ENCODE data around the gene CAND2. TPM values are rescaled to one million over a fixed set of nuclear protein-coding genes. Genes with fewer than 3 reads are reported as not detected.

The CAND2 gene
- total RNA-seq, 1 experiment from 2014 or later: not detected

DNA sequence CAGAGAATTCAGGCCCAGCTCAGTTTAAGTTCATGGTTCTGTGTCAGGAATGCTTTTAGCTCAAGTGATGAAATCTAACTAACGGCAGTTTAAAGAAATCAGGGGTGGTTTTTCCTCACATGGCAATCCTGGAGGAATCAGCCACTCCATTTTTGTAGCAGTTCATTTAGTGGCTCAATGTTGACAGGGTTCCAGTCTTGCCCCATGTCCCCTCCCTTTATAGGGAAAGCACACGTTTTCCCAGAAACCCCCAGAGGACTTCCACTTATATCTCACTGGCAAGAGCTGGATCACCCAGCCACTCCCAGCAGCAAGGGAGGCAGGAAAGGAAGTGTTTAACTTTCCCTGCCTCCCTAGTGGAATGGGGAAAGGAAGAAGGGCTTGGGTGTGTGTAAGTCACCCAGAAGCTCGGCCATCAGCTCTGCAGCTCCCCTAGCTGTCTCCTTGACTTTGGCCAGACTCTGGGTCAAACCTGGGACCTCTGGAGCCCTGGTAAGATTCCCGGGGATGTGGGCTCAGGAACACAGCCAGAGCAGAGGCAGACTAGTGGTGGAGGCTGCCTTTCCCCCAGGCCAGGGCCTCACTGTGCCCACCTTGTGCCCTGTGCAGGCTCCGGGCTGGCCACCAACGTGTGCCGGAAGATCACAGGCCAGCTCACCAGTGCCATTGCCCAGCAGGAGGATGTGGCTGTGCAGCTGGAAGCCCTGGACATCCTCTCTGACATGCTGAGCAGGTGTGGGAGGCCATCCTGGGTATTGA is 11.3 kb downstream of the CAND2 start:
- CTCF ChIA-PET: interaction anchor here (1.0 kb wide), 1 partner anchor 20 kb away, joined by 3 read pairs; no protein-coding TSS in a partner anchor
- H3K9me3 Mint-ChIP-seq (ENCODE audit: low read depth, unreplicated experiment): no peaks in the 10 kb centered on the region
- peaks cover 8% of the 10 kb centered on the region for H3K36me3 Mint-ChIP-seq (ENCODE audit: insufficient read depth, unreplicated experiment)
- no peak for DNase-seq
- TF ChIP-seq CTCF (IDR thresholded peaks at IDR 0.05; ENCODE audit: unreplicated experiment): no peak
- peaks cover 8% of the 10 kb centered on the region for H3K4me1 Mint-ChIP-seq (ENCODE audit: low read depth, unreplicated experiment)
- BruUV-seq (replicated peaks): no TSS peak
- peaks cover 16% of the 10 kb centered on the region for H3K27me3 Mint-ChIP-seq (ENCODE audit: unreplicated experiment)
- intact Hi-C loops (cut with micrococcal nuclease; ENCODE audit: unreplicated experiment): no loop called here
- no peak overlapping the region for H3K27ac Mint-ChIP-seq (ENCODE audit: unreplicated experiment)
- no peak overlapping the region for H3K4me3 Mint-ChIP-seq (ENCODE audit: low read depth, unreplicated experiment)

GRCh38 chr3:12808587-12808986 is 12.1 kb downstream of the CAND2 start:
- TF ChIP-seq CTCF (IDR thresholded peaks at IDR 0.05; ENCODE audit: unreplicated experiment): no peak
- DNase-seq: no peak
- Mint-ChIP-seq H3K4me1 (ENCODE audit: low read depth, unreplicated experiment) (peaks cover 8% of the 10 kb centered on the region), H3K36me3 (ENCODE audit: insufficient read depth, unreplicated experiment) (peaks cover 8% of the 10 kb centered on the region), H3K4me3 (ENCODE audit: low read depth, unreplicated experiment) (peak overlapping the region; percentile 68), H3K27ac (ENCODE audit: unreplicated experiment) (no peak overlapping the region), H3K27me3 (ENCODE audit: unreplicated experiment) (peaks cover 16% of the 10 kb centered on the region), H3K9me3 (ENCODE audit: low read depth, unreplicated experiment) (no peaks in the 10 kb centered on the region)
- intact Hi-C loops (cut with micrococcal nuclease; ENCODE audit: unreplicated experiment): no loop called here
- CTCF ChIA-PET: interaction anchor here (0.6 kb wide), 1 partner anchor 176 kb away, joined by 3 read pairs; no protein-coding TSS in a partner anchor
- BruUV-seq (replicated peaks): no TSS peak

DNA sequence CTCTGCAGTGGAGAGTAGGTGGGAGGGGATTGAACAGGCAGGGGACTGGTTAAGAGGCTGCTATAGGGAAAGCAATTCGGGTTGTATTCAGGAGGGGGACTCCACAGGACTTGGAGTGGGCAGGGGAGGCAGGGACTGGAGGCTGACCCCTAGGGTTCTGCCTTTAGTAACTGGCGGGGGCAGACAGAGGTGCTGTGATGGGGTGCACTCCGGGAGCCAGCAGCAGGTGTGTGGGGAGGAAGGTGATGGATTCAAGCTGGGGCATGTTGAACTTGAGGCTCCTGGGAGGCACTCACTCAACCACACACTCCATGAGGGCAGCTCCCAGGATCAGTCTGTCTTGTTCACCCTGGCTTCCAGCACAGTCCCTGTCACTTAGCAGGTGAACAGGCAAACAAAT is 12.5 kb downstream of the CAND2 start:
- CTCF ChIA-PET: interaction anchor here (0.6 kb wide), 1 partner anchor 176 kb away, joined by 3 read pairs; no protein-coding TSS in a partner anchor
- no peaks in the 10 kb centered on the region for H3K9me3 Mint-ChIP-seq (ENCODE audit: low read depth, unreplicated experiment)
- peaks cover 8% of the 10 kb centered on the region for H3K4me1 Mint-ChIP-seq (ENCODE audit: low read depth, unreplicated experiment)

GRCh38 chr3:12809435-12809834 is 13.0 kb downstream of the CAND2 start:
- no TSS peak for BruUV-seq (replicated peaks)
- DNase-seq: no peak
- no peak overlapping the region for H3K27ac Mint-ChIP-seq (ENCODE audit: unreplicated experiment)
- peaks cover 16% of the 10 kb centered on the region for H3K27me3 Mint-ChIP-seq (ENCODE audit: unreplicated experiment)
- TF ChIP-seq CTCF (IDR thresholded peaks at IDR 0.05; ENCODE audit: unreplicated experiment): no peak
- H3K9me3 Mint-ChIP-seq (ENCODE audit: low read depth, unreplicated experiment): no peaks in the 10 kb centered on the region
- H3K4me3 Mint-ChIP-seq (ENCODE audit: low read depth, unreplicated experiment): peak overlapping the region; percentile 68
- peaks cover 8% of the 10 kb centered on the region for H3K36me3 Mint-ChIP-seq (ENCODE audit: insufficient read depth, unreplicated experiment)
- CTCF ChIA-PET: interaction anchor here (1.3 to 1.4 kb wide), 2 partner anchors 22 to 103 kb away, joined by 3 to 8 read pairs; no protein-coding TSS in a partner anchor
- intact Hi-C loops (cut with micrococcal nuclease; ENCODE audit: unreplicated experiment): no loop called here
- peaks cover 8% of the 10 kb centered on the region for H3K4me1 Mint-ChIP-seq (ENCODE audit: low read depth, unreplicated experiment)

More for the DNA sequence above, 12.5 kb downstream of the CAND2 start:
- Mint-ChIP-seq H3K27me3 (ENCODE audit: unreplicated experiment) (peaks cover 16% of the 10 kb centered on the region), H3K4me3 (ENCODE audit: low read depth, unreplicated experiment) (peak overlapping the region; percentile 68), H3K27ac (ENCODE audit: unreplicated experiment) (no peak overlapping the region), H3K36me3 (ENCODE audit: insufficient read depth, unreplicated experiment) (peaks cover 8% of the 10 kb centered on the region)
- DNase-seq: no peak
- intact Hi-C loops (cut with micrococcal nuclease; ENCODE audit: unreplicated experiment): no loop called here
- no peak for TF ChIP-seq CTCF (IDR thresholded peaks at IDR 0.05; ENCODE audit: unreplicated experiment)
- no TSS peak for BruUV-seq (replicated peaks)
